ENCODE measurements around the gene SLC44A2.
"Not testable (repeated sequence)": the region's sequence is repeated elsewhere in the genome, so short reads cannot be mapped to it uniquely, and the experiment has no call there.

The SLC44A2 gene

GRCh38 chr19:10667867-10668266, 42.5 kb downstream of the SLC44A2 start:
- TF ChIP-seq CTCF (IDR thresholded peaks at IDR 0.05; ENCODE audit: insufficient read depth, low read length, missing control alignments) = no peak
- no peak for DNase-seq (ENCODE audit: low read depth, low spot score)
- CTCF ChIA-PET = interaction anchor here (1.6 to 2.0 kb wide), 3 partner anchors 12 to 87 kb away, joined by 6 to 7 read pairs (median 6); no protein-coding TSS in a partner anchor
- POLR2A ChIA-PET = interaction anchor here (0.8 kb wide), 1 partner anchor 10 kb away, joined by 3 read pairs; no protein-coding TSS in a partner anchor
- no peak overlapping the region for H3K4me3 ChIP-seq (ENCODE audit: low read depth, low read length)

GRCh38 chr19:10669246-10669645, 43.9 kb downstream of the SLC44A2 start:
- POLR2A ChIA-PET = no interaction called here
- TF ChIP-seq CTCF (IDR thresholded peaks at IDR 0.05; ENCODE audit: insufficient read depth, low read length, missing control alignments) = no peak
- no peak overlapping the region for H3K4me3 ChIP-seq (ENCODE audit: low read depth, low read length)
- DNase-seq (ENCODE audit: low read depth, low spot score) = no peak
- CTCF ChIA-PET = interaction anchor here (1.5 kb wide), 1 partner anchor 11 kb away, joined by 4 read pairs; no protein-coding TSS in a partner anchor

- TF ChIP-seq CTCF (IDR thresholded peaks at IDR 0.05; ENCODE audit: insufficient read depth, low read length, missing control alignments) = no peak
- CTCF ChIA-PET = interaction anchor here (1.1 to 5.0 kb wide), 5 partner anchors 8 to 89 kb away, joined by 4 to 24 read pairs (median 5); no protein-coding TSS in a partner anchor
- H3K4me3 ChIP-seq (ENCODE audit: low read depth, low read length) = no peak overlapping the region
- POLR2A ChIA-PET = no interaction called here
- no peak for DNase-seq (ENCODE audit: low read depth, low spot score)
These were observed 44.8 kb downstream of the SLC44A2 start for GRCh38 chr19:10670182-10670581.

GRCh38 chr19:10670876-10671804, 45.8 kb downstream of the SLC44A2 start:
- CTCF ChIA-PET = interaction anchor here (0.8 to 5.0 kb wide), 10 partner anchors 9 to 188 kb away, joined by 3 to 24 read pairs (median 4); partner anchors contain the start of gene DNM2
- no peak for TF ChIP-seq CTCF (IDR thresholded peaks at IDR 0.05; ENCODE audit: insufficient read depth, low read length, missing control alignments)
- POLR2A ChIA-PET = no interaction called here
- no peak for DNase-seq (ENCODE audit: low read depth, low spot score)
- no peak overlapping the region for H3K4me3 ChIP-seq (ENCODE audit: low read depth, low read length)

GRCh38 chr19:10671922-10672321, 46.6 kb downstream of the SLC44A2 start:
- H3K4me3 ChIP-seq (ENCODE audit: low read depth, low read length); DNase-seq (ENCODE audit: low read depth, low spot score); POLR2A ChIA-PET: not testable (repeated sequence)
- CTCF ChIA-PET = interaction anchor here (0.8 to 5.0 kb wide), 11 partner anchors 12 to 193 kb away, joined by 3 to 24 read pairs (median 4); partner anchors contain the start of gene DNM2

GRCh38 chr19:10675214-10675613, 49.9 kb downstream of the SLC44A2 start:
- POLR2A ChIA-PET; H3K4me3 ChIP-seq (ENCODE audit: low read depth, low read length); DNase-seq (ENCODE audit: low read depth, low spot score): not testable (repeated sequence)
- CTCF ChIA-PET = interaction anchor here (1.0 to 1.1 kb wide), 2 partner anchors 24 to 259 kb away, joined by 3 to 5 read pairs; no protein-coding TSS in a partner anchor

GRCh38 chr19:10677751-10678150, 52.4 kb downstream of the SLC44A2 start:
- CTCF ChIA-PET = interaction anchor here (0.6 to 3.1 kb wide), 4 partner anchors 23 to 106 kb away, joined by 3 to 12 read pairs (median 8); partner anchors contain the start of gene QTRT1
- POLR2A ChIA-PET = no interaction called here
- TF ChIP-seq CTCF (IDR thresholded peaks at IDR 0.05; ENCODE audit: insufficient read depth, low read length, missing control alignments) = no peak
- no peak overlapping the region for H3K4me3 ChIP-seq (ENCODE audit: low read depth, low read length)
- no peak for DNase-seq (ENCODE audit: low read depth, low spot score)
